Right ventricle myocardium inferior (tissue), 1 donor: ENCODE measurements around the gene TPSG1. TPM values are rescaled to one million over a fixed set of nuclear protein-coding genes. Genes with fewer than 3 reads are reported as not detected.
A peak's percentile ranks its signal among the peaks of the same experiment; 100 is the strongest.
"Not testable (repeated sequence)": the region's sequence is repeated elsewhere in the genome, so short reads cannot be mapped to it uniquely, and the experiment has no call there.

Experiments
- ATAC-seq: fragments of 200-7000 bp; cut with Tn5 transposase; one replicate; pipeline ENCODE4 v1.9.1; 2020; ENCODE audit warnings: mild to moderate bottlenecking, moderate library complexity
- DNase-seq: peaks from one replicate; pipeline ENCODE4 v3.0.0; 2021; ENCODE audit errors: missing footprints
- intact Hi-C: fragments of 100-400 bp; cut with DNase I; formaldehyde crosslinking; loops from one replicate; pipeline ENCODE4 v1.11.0; 2022
- total RNA-seq: library from RNA; stranded (reverse); fragmentation: NEBNext Ultra II Directional; extraction: Animal tissue kit (Norgen Biotek cat#: 25700); gene quantifications from one replicate; pipeline ENCODE4 v1.2.1, GENCODE V29; 2021
- donor health status: DM: no; HTN: yes; CAD: no; lungs with severe emphysema.

TPSG1 gene
- total RNA-seq, 1 donor from 2014 or later, result 0.30 TPM

DNA sequence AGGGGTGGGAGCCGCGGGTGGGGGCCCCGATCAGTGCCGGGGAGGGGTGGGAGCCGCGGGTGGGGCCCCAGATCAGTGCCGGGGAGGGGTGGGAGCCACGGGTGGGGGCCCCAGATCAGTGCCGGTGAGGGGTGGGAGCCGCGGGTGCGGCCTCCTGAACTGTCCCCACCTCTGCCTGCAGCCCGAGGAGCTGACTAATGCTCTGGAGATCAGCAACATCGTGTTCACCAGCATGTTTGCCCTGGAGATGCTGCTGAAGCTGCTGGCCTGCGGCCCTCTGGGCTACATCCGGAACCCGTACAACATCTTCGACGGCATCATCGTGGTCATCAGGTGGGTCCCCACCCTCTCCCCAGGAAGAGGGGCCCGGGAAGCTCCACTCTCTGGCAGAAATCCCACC, 20.1 kb downstream of the TPSG1 start:
- DNase-seq (no peak), ATAC-seq (no peak)
- intact Hi-C loops, result no loop called here

DNA sequence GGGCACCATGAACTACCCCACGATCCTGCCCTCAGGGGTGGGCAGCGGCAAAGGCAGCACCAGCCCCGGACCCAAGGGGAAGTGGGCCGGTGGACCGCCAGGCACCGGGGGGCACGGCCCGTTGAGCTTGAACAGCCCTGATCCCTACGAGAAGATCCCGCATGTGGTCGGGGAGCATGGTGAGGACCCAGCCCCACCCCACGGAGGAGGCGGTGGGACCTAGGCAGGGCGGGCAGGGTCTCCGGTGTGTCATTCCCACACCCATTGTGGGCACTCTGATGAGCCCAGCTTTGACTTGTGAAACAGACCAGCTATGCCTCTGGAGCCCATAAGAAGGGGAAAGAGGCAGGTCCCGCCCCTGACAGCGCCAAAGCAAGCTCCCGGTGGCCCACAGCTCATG, 22.8 kb downstream of the TPSG1 start:
- no peak for ATAC-seq
- no peak for DNase-seq
- intact Hi-C loops, result no loop called here

DNA sequence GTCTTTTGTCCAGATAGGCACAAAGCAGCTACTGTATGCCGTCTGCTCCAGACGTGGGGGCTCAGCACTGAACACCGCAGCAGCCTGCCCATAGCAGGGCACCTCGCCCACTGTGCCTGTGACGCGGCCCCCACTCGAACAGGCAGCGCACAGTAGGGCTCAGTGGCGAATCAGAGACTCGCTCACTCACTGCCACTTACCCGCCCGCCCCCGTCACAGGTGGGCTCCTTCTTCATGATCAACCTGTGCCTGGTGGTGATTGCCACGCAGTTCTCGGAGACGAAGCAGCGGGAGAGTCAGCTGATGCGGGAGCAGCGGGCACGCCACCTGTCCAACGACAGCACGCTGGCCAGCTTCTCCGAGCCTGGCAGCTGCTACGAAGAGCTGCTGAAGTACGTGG, 23.6 kb downstream of the TPSG1 start:
- ATAC-seq (no peak), DNase-seq (no peak)
- intact Hi-C loops, result no loop called here

DNA sequence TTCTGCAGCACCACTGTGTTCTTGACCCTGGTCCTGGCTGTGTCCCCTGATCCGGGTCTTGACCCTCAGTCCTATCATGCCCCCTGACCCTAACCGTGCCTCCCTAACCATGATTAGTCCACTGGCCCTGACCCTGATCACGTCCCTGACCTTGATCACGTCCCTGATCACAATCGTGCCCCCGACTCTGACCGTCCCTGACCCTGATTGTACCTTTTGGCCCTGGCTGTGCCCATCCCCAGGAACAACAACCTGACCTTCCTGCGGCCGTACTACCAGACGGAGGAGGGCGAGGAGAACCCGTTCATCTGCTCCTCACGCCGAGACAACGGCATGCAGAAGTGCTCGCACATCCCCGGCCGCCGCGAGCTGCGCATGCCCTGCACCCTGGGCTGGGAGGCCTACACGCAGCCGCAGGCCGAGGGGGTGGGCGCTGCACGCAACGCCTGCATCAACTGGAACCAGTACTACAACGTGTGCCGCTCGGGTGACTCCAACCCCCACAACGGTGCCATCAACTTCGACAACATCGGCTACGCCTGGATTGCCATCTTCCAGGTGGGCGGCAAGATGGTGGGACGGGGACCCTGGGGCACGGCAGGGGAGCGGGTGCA, 24.9 kb downstream of the TPSG1 start:
- DNase-seq, result no peak
- no peak for ATAC-seq
- intact Hi-C loops, result no loop called here

DNA sequence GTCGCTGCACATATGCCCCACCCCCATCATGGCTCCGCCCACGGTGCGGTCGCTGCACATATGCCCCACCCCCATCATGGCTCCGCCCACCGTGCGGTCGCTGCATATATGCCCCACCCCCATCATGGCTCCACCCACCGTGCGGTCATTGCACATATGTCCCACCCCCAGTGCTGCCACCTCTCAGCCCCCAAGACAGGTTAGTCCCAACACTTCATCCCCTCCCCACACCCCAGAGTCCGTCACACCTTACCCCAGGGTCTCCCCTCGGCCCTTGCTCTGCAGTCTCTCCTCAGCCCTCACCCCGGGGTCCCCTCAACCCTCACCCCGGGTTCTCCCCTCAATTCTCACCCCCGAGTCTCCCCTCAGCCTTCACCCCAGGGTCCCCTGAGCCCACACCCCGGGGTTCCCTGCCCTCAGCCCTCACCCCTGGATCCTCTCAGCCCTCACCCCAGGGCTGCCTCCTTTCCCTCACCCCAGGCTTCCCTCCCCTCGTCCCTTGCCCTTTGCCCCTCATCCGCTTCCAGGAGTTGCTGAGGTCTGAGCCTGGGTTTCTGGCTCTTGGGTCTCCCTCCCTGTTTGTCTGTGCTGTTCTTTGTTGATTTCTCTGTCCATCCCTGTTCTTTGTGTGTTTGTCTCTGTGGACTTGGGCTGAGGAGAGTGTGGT, 25.6 kb downstream of the TPSG1 start:
- ATAC-seq (no peak), DNase-seq (no peak)
- intact Hi-C loops, result no loop called here

DNA sequence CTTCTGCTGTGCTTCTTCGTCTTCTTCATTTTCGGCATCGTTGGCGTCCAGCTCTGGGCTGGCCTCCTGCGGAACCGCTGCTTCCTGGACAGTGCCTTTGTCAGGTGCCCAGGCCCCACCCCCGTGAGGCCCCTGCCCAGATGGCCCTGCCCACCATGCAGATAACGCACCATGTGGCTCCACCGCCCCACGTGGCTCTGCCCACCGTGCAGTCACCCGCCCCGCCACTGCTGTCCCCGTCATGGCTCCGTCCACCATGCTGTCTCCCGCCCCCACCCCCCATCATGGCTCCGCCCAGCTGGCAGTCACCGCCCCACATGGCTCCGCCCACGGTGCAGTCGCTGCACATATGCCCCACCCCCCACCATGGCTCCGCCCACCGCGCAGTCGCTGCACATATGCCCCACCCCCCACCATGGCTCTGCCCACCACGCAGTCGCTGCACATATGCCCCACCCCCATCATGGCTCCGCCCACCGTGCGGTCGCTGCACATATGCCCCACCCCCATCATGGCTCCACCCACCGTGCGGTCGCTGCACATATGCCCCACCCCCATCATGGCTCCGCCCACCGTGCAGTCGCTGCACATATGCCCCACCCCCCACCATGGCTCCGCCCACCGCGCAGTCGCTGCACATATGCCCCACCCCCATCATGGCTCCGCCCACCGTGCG, 26.3 kb downstream of the TPSG1 start:
- DNase-seq, intact Hi-C loops, ATAC-seq: not testable (repeated sequence)

DNA sequence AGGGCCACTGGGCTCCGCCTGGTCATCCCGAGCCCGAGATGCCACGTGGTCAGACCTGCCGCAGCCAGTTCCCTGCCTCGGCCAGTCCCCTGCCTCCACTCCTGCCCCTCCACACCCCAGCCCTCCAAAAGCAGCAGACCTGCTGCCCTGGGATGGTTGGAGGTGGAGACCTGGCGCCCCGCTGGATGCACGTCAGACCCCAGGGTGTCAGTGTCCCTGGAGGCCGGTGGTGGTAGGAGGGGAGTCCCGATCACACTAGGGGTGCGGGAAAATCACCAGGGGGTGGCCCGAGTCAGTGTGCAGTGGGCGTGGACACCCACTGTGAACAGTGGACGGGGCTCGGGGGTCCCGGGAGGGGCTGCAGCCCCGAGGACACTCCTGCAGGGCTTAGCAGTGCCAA, 26.9 kb downstream of the TPSG1 start:
- DNase-seq (no peak), ATAC-seq (no peak)
- intact Hi-C loops, result no loop called here

DNA sequence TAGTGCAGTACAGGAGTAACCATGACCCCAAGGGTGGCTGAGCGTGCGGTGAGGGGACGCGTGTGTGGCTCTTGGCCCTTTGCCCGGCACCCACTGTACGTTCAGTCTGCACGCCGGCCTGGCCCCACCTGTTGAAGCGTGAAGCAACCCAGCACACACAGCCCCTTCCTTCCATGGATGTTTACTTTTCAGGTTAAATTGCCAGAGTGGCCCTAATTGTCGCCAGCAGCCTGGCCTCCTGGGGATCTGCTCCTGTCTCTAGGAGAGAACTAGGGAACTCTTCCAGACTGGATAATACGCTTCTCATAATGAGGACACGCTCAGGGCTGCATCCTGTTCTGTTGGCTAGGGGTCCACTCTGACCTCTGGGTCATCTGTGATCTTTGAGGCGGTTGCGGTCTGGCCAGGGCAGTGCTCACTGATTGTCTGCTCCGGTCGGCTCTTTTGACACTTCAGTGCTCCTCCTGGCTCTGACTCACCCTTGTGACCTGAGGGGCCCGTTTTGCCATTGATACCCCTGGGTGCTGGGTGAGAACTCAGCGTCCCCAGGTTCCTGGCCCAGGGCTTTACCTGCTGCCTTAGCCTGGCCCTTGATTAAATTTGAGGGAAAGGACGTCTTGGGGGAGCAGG, 27.7 kb downstream of the TPSG1 start:
- DNase-seq (no peak), ATAC-seq (no peak)
- intact Hi-C loops, result no loop called here

DNA sequence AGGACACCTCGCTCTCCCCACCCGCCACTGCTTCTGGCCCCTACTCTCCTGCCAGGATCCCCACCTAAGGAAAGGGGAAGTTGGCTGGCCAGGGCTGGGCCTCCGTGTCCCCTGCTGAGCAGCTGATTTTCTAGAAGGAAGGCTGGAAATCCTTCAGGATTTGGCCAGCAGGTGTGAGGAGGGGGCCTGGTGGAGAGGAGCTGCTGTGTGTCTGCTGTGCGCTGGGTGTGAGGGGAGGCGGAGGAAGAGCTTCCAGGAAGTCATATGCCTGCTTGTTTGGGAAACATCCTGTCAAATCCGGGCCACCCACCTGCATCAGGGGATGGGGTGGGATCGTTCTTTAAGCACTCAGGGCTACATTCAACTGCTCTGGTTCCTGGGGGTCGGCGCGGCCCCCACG, 28.6 kb downstream of the TPSG1 start:
- no peak for ATAC-seq
- no peak for DNase-seq
- intact Hi-C loops, result no loop called here

DNA sequence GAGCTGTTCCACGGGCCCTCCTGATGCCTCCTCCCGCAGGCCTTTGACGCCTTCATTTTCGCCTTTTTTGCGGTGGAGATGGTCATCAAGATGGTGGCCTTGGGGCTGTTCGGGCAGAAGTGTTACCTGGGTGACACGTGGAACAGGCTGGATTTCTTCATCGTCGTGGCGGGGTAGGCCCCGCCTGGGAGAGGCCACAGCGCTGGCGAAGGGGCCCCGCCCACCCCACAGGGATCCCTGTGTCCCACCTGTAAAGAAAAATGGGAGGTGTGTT, 29.7 kb downstream of the TPSG1 start:
- intact Hi-C loops, result no loop called here

DNA sequence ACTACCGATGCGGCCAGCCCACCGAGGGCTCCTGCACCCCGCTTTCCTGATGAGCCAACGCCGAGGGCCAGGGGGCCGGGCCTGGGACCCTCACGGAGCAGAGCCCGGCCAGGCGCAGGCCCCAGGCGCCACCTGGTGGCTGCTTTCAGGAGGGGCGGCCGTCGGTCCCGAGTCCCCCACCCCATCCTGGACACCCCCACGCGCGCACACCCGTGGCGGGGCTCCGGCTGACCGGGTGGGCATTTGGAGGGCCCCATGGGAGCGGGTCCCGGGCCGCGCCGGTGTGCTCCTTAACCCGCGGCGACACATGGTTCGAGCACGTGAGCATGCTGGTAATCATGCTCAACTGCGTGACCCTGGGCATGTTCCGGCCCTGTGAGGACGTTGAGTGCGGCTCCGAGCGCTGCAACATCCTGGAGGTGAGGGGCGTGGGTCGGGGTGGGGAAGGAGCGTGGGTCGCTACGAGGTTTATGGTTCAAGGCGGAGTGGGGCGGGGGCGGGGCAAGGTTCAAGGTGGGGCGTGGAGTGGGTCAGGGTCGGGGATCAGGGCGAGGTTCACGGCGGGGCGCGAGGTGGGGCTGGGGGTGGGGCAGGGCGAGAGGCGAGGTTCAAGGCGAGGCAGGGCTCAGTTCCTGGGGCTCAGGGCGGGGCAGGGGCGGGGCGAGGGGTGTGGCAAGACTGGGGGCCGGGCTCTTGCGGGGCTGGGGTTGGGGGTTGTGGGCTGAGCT, 30.2 kb downstream of the TPSG1 start:
- DNase-seq (no peak), ATAC-seq (no peak)
- intact Hi-C loops, result loop anchor here (1.0 kb wide), 1 partner anchor 89 kb away; no protein-coding TSS in a partner anchor

More for the DNA sequence above, 29.7 kb downstream of the TPSG1 start:
- ATAC-seq, result no peak
- no peak for DNase-seq

DNA sequence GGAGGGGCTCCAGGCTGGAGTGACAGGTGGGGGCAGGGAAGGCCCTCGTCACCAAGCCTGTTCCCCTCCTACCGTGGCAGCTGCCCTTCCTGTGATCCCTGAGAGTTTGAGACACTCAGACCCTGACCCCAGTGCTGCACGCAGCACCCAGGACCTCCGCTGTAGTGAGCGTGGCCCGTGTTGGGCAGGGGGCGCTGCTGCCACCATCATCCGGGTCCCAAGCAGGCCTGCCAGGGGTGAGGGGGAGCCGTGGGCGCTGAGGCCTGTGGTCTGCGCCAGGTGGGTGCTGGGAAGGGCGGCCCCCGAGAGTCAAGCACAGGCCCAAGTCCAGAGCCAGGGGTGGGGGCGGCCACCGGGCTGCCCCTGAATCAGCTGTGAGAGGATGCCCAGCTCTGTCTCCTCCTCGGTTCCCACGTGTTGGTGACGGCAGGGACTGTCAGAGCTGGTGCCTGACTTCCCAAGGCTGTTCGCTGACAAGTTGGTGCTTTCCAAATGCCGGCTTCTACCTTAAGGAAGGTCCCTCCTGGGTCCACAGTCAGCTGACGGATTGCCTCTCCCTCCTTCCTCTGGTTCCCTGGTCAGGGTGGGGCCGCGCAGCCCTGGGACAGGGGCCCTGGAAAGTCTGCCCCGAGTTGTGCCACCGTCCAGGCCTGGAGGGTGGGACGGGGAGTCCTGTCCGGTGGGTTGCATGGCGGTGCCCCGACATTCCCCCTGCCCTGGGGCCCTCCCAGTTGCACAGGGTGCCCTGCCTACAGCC, 31.1 kb downstream of the TPSG1 start:
- intact Hi-C loops, result loop anchor here (1.0 kb wide), 1 partner anchor 88 kb away; no protein-coding TSS in a partner anchor
- DNase-seq (no peak), ATAC-seq (no peak)

DNA sequence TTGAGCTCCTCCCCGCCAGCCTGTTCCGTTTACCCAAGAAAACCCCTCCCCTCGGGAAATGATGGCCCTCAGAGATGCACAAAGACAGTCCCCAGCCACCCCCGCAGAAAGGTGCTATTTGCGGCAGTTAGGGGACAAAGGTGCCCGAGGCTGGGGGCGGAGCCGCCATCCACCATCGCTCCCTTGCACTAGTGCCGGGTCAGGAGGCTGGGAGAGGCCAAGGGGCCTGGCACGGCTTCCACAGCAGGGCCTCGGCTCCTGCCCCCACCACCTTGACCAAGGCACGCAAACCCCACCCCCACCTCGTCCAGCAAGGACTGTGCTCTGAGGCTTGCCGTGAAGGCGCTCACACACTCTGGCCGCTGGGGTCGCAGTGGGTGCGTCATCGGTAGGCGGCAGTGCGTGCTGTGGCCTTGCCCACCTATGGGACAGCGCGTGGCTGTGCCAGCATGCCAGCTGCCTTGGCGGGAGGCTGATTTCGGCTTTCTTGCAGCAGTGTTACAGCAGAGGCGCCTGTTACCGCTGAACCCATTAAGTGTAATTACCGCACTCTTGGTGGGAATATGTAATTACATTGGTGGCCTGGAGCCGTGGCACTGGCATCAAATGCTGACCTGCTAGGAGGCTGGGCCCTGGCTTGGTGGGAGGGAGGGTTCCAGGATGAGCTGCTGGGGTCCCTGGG, 31.8 kb downstream of the TPSG1 start:
- ATAC-seq (no peak), DNase-seq (no peak)
- intact Hi-C loops, result no loop called here

DNA sequence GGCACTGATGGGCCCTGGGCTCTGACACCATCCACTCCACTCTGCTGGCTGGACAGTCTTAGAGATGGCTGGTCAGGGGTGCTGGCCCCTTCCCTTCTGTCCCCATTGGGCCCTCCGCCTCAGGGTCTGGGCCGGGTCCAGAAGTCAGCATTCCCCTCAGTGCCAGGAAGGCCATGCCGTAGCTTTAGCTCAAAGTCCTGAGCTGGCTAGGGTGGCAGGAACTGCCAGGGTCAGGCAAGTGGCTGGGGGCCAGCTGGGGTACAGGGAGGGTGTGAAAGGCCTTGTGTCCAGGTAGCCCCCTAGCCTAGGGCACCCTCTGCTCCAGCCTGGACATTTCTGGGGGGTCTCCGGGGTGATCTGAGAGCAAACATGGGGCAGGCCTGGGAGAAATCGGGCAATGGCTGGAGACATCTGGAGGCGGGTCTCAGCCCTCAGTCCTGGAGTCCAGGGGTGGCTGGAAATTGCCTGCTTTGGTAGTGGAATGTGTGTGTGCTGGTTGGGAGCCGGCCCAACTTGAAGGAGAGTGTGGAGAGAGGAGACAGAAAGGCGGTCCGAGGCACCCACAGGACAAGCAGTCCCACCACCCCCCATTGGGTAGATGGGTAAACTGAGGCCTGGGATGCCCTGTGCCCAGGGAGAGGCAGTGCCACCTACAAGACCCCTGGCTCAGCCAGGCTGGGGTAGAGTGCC, 32.5 kb downstream of the TPSG1 start:
- DNase-seq (no peak), ATAC-seq (no peak)
- intact Hi-C loops, result no loop called here

DNA sequence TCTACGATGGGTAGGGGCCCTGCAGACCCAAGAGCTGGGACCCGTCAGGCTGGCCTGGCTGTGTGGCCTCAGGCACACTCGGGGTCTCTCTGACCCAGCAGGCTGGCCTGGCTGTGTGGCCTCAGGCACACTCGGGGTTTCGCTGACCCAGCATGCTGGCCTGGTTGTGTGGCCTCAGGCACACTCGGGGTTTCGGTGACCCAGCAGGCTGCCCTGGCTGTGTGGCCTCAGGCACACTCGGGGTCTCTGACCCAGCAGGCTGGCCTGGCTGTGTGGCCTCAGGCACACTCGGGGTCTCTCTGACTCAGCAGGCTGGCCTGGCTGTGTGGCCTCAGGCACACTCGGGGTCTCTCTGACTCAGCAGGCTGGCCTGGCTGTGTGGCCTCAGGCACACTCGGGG, 34.3 kb downstream of the TPSG1 start:
- DNase-seq, ATAC-seq, intact Hi-C loops: not testable (repeated sequence)

DNA sequence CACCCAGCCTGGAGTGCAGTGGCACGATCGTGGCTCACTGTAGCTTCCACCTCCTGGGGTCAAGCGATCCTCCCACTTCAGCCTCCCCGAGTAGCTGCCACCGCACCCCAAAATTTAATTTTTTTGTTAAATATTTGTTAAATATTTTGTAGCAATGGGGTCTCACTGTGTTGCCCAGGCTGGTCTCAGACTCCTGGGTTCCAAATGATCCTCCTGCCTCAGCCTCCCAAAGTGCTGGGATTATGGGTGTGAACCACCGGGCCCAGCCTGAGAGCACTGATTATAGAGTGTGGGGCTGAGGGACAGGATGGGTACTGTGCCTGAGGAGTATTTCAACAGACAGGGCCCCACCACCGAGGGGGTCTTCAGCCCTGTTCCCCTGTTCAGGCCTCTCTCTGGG, 35.6 kb downstream of the TPSG1 start:
- ATAC-seq (no peak), DNase-seq (no peak)
- intact Hi-C loops, result no loop called here

DNA sequence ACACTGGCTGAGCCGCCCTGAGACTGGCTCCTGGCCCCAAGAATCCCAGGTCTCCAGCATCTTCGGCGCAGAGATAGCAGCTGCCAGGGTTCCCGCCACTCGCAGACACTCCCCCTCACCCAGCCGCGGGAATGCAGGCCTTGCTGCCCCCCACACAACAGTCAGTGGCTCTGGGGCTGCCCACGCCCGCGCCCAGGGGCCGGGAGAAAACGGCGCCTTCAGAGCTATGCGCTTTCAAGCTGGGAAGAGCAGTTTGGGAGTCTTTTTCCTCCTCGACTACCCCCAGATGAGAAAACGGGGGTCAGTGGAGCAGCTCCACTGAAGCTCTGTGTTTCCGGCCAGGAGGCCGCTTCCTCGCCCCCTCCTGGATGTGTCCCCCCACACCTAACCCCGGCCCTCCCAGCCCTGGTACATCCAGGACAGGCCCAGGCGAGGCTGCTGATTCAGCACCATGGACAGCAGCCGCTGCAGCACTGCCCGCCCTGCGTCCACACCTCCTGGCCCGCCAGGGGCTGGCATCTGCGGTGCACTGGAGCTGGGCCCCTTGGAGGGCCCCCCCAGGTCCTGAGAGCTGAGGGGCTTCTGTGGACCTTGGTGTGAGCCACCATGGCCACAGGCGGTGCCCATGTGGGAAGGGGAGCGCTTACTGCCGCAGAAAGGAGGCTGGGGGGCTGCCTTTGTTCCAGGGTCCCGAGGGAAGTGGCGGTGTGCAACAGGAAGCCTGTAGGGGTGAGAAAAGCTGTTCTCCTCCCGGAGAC, 36.5 kb downstream of the TPSG1 start:
- intact Hi-C loops, result no loop called here
- peak; percentile 58 for ATAC-seq
- DNase-seq, result no peak
